ENCODE data around the gene FHAD1.

FHAD1 gene

GRCh38 chr1:15289251-15289651 is 42.2 kb downstream of the FHAD1 start:
- ATAC-seq, result no peak
- TF ChIP-seq OSR1 (CRISPR knock-in tag; IDR thresholded peaks at IDR 0.05) (no peak), ZC3H10 (CRISPR knock-in tag; IDR thresholded peaks at IDR 0.05) (no peak), ISL1 (CRISPR knock-in tag; IDR thresholded peaks at IDR 0.05) (no peak), SNAI2 (CRISPR knock-in tag; IDR thresholded peaks at IDR 0.05) (no peak), CSRNP3 (CRISPR knock-in tag; IDR thresholded peaks at IDR 0.05) (no peak), TCF4 (CRISPR knock-in tag; IDR thresholded peaks at IDR 0.05; ENCODE audit: borderline replicate concordance) (no peak), ZNF8 (CRISPR knock-in tag; IDR thresholded peaks at IDR 0.05) (no peak), TOX (CRISPR knock-in tag; IDR thresholded peaks at IDR 0.05; ENCODE audit: borderline replicate concordance) (no peak), ARNTL (CRISPR knock-in tag; IDR thresholded peaks at IDR 0.05; ENCODE audit: borderline replicate concordance, low read depth) (no peak), PPARA (CRISPR knock-in tag; IDR thresholded peaks at IDR 0.05; ENCODE audit: borderline replicate concordance) (no peak), RARB (CRISPR knock-in tag; IDR thresholded peaks at IDR 0.05) (no peak), CSDC2 (CRISPR knock-in tag; IDR thresholded peaks at IDR 0.05) (no peak), ZNF565 (CRISPR knock-in tag; conservative IDR thresholded peaks at IDR 0.05; ENCODE audit: low read depth) (no peak), GLIS3 (CRISPR knock-in tag; IDR thresholded peaks at IDR 0.05) (no peak), BACH2 (CRISPR knock-in tag; IDR thresholded peaks at IDR 0.05; ENCODE audit: borderline replicate concordance) (no peak)
- TF ChIP-seq, protein P1, sequence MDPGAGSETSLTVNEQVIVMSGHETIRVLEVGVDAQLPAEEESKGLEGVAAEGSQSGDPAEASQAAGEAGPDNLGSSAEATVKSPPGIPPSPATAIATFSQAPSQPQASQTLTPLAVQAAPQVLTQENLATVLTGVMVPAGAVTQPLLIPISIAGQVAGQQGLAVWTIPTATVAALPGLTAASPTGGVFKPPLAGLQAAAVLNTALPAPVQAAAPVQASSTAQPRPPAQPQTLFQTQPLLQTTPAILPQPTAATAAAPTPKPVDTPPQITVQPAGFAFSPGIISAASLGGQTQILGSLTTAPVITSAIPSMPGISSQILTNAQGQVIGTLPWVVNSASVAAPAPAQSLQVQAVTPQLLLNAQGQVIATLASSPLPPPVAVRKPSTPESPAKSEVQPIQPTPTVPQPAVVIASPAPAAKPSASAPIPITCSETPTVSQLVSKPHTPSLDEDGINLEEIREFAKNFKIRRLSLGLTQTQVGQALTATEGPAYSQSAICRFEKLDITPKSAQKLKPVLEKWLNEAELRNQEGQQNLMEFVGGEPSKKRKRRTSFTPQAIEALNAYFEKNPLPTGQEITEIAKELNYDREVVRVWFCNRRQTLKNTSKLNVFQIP (CRISPR knock-in tag; IDR thresholded peaks at IDR 0.05; ENCODE audit: borderline replicate concordance, low read depth), result no peak

GRCh38 chr1:15290382-15290781 is 43.4 kb downstream of the FHAD1 start:
- no peak for ATAC-seq
- TF ChIP-seq PATZ1 (CRISPR knock-in tag; IDR thresholded peaks at IDR 0.05; ENCODE audit: borderline replicate concordance) (no peak), TOX (CRISPR knock-in tag; IDR thresholded peaks at IDR 0.05; ENCODE audit: borderline replicate concordance) (no peak), ZNF70 (CRISPR knock-in tag; IDR thresholded peaks at IDR 0.05) (no peak), ZNF565 (CRISPR knock-in tag; conservative IDR thresholded peaks at IDR 0.05; ENCODE audit: low read depth) (no peak)
- TF ChIP-seq, protein P1 (CRISPR knock-in tag; IDR thresholded peaks at IDR 0.05; ENCODE audit: borderline replicate concordance, low read depth), result no peak

DNA sequence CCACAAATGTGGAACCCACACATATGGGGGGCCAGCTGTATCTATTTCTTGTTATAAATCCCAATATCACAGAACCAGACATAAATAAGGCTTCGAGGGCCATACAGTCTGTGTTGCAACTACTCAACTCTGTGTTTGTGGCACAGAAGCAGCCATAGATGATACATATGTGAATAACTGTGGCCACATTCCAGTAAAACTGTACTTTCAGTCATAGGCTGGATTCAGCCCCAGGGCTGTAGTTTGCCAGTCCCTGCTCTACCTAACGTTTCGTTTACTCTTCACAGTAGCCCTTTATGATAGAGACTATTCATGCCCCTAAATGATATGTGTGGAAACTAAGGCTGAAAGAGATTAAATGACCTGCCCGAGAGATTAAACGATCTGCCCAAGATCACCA is 48.7 kb downstream of the FHAD1 start:
- ATAC-seq, result no peak
- TF ChIP-seq, protein P2, sequence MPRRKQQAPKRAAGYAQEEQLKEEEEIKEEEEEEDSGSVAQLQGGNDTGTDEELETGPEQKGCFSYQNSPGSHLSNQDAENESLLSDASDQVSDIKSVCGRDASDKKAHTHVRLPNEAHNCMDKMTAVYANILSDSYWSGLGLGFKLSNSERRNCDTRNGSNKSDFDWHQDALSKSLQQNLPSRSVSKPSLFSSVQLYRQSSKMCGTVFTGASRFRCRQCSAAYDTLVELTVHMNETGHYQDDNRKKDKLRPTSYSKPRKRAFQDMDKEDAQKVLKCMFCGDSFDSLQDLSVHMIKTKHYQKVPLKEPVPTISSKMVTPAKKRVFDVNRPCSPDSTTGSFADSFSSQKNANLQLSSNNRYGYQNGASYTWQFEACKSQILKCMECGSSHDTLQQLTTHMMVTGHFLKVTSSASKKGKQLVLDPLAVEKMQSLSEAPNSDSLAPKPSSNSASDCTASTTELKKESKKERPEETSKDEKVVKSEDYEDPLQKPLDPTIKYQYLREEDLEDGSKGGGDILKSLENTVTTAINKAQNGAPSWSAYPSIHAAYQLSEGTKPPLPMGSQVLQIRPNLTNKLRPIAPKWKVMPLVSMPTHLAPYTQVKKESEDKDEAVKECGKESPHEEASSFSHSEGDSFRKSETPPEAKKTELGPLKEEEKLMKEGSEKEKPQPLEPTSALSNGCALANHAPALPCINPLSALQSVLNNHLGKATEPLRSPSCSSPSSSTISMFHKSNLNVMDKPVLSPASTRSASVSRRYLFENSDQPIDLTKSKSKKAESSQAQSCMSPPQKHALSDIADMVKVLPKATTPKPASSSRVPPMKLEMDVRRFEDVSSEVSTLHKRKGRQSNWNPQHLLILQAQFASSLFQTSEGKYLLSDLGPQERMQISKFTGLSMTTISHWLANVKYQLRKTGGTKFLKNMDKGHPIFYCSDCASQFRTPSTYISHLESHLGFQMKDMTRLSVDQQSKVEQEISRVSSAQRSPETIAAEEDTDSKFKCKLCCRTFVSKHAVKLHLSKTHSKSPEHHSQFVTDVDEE (CRISPR knock-in tag; IDR thresholded peaks at IDR 0.05), result no peak
- TF ChIP-seq ZNF565 (CRISPR knock-in tag; conservative IDR thresholded peaks at IDR 0.05; ENCODE audit: low read depth) (no peak), ESRRG (CRISPR knock-in tag; IDR thresholded peaks at IDR 0.05) (no peak), PPARA (CRISPR knock-in tag; IDR thresholded peaks at IDR 0.05; ENCODE audit: borderline replicate concordance) (no peak), CSDC2 (CRISPR knock-in tag; IDR thresholded peaks at IDR 0.05) (no peak), ZC3H10 (CRISPR knock-in tag; IDR thresholded peaks at IDR 0.05) (no peak)

Data from SK-N-SH treated with all-trans-retinoic acid at 6 μM for 48 hours (cell line).